Gastrocnemius medialis (tissue), 4 donors: ENCODE results near the gene RIOX2.

Experiments used
- POLR2A ChIP-seq, 2 donors: fragments of 450-650 bp; IDR thresholded peaks; one replicate each; pipeline ENCODE4 v1.6.1; 2017; ENCODE audit warnings: antibody characterized with exemption in 2 of 2, mild to moderate bottlenecking in 2 of 2, moderate library complexity in 2 of 2
- TF ChIP-seq, protein P1 (sequence below), 5 experiments: fragments of 450-650 bp in 3 of 5; fragments of 200-600 bp in 2 of 5; sonication (generic) in 2 of 5; IDR thresholded peaks in 4 of 5; conservative IDR thresholded peaks in 1 of 5; 1 replicate in 4 of 5; 2 replicates in 1 of 5; pipeline ENCODE4 v1.5.1; 2016 to 2019; ENCODE audit warnings: antibody characterized with exemption in 5 of 5, mild to moderate bottlenecking in 3 of 5, moderate library complexity in 3 of 5

DNA sequence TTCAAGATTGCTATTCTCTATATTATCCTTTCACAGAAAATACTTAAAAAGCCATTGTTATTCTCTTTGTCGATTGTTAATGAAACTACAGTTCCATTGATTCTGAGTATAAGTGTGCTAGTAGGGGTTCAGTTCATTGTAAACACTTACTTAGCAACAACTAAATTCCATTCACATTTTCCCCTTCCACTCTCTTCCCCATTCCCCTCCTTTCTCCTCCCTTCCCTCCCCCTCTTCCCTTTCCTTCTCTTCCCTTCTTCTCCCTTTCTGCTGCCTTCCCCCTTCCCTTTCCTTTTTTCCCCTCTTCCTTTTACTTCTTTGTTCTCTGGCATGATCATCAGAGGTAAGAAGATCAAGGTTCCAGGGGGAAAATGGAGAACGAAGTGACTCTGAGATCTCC, 21.3 kb upstream of the RIOX2 start:
- TF ChIP-seq, protein P1, sequence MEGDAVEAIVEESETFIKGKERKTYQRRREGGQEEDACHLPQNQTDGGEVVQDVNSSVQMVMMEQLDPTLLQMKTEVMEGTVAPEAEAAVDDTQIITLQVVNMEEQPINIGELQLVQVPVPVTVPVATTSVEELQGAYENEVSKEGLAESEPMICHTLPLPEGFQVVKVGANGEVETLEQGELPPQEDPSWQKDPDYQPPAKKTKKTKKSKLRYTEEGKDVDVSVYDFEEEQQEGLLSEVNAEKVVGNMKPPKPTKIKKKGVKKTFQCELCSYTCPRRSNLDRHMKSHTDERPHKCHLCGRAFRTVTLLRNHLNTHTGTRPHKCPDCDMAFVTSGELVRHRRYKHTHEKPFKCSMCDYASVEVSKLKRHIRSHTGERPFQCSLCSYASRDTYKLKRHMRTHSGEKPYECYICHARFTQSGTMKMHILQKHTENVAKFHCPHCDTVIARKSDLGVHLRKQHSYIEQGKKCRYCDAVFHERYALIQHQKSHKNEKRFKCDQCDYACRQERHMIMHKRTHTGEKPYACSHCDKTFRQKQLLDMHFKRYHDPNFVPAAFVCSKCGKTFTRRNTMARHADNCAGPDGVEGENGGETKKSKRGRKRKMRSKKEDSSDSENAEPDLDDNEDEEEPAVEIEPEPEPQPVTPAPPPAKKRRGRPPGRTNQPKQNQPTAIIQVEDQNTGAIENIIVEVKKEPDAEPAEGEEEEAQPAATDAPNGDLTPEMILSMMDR (IDR thresholded peaks at IDR 0.05 in 4 of 5, conservative IDR thresholded peaks at IDR 0.05 in 1 of 5) = no peak
- TF ChIP-seq POLR2A (IDR thresholded peaks at IDR 0.05) = no peak
